Left renal cortex interstitium (tissue), 4 donors: Measurements from ENCODE around the gene CUL7. TPM values are rescaled to one million over a fixed set of nuclear protein-coding genes. Genes with fewer than 3 reads are reported as not detected.
A peak's percentile ranks its signal among the peaks of the same experiment; 100 is the strongest.
"Not testable (repeated sequence)": the region's sequence is repeated elsewhere in the genome, so short reads cannot be mapped to it uniquely, and the experiment has no call there.

Experiments
- DNase-seq, 4 donors: peaks; one replicate each; pipeline ENCODE4 v3.0.0-alpha.2; 2013; ENCODE audit warnings: low read depth in 4 of 4, low spot score in 2 of 4, missing footprints in 1 of 4
- polyA plus RNA-seq, 4 donors: library from polyadenylated mRNA; unstranded; fragments of 120-200 nt; gene quantifications; one replicate each; pipeline ENCODE4 v1.2.1, GENCODE V29; 2013; ENCODE audit not compliant: insufficient read length in 4 of 4

Gene CUL7
- polyA plus RNA-seq, 4 donors = 46.0 to 63.7 (median 52.2) TPM

GRCh38 chr6:43052225-43052841 is 1.3 kb downstream of the CUL7 start:
- DNase-seq = no peak

DNA sequence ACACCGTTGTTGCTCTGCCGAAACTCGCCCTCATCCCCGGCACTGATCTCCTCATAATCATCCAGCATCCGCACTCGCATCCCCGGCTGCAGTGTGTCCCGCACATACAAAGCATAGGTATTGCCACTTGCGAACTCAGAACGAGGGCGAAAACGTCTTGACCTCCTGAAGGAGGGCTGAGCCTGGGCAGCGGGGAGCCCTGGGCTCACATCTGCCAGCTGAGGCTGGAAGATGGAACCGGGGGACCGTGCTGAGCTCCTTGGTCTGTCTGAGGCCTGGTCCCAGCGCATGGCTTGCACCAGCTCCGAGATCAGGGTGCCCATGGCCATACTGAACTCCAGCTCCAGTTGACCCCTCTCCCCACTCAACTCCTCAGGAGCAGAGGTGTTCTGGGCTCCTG is 2.7 kb downstream of the CUL7 start:
- DNase-seq = no peak

- no peak for DNase-seq
Observed at GRCh38 chr6:43047998-43048397, 5.7 kb downstream of the CUL7 start.

DNA sequence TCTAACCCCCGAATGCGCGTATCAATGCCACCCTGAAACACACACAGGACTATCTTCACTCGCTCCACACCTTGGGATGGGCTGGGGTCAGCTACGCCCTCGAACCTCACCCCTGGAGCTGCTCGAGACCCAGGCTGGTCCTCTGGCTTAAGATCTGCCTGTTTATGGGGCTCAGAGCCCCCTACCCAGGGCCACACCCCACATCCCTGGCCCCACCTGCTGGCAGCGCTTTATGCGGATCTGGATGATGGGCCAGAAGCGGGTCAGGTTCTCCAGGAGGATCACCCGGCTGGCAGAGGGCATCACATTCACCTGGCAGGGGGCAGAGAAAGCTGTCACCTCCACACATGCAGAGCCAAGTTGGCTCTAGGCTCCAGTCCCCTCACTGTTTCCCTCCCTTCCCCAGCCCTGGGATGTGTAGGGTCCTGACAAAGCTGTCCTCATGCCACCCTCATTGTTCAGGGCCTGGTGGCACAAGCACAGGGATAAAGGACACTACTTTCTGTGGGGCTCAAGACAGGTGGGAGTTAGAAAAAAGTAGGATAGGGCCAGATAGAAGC is 8.2 kb downstream of the CUL7 start:
- DNase-seq = no peak

DNA sequence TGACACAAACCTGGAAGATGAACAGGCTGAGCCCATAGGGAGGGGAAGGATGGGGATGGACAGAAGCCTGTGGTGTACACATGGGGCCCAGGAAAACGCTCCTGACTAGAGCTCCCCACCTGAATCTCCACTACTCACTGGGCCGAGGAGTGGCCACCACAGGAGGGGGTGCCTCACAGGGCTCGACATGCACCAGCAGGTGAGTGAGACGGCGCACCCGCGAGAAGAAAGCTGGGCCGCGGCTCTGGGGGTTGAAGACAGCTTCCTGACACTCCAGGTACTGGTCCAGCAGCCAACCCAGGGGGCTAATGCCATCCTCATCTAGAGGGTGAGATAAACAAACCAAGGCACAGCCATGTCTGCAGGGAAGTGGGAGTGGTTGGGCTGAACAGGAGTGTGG is 10.3 kb downstream of the CUL7 start:
- no peak for DNase-seq

DNA sequence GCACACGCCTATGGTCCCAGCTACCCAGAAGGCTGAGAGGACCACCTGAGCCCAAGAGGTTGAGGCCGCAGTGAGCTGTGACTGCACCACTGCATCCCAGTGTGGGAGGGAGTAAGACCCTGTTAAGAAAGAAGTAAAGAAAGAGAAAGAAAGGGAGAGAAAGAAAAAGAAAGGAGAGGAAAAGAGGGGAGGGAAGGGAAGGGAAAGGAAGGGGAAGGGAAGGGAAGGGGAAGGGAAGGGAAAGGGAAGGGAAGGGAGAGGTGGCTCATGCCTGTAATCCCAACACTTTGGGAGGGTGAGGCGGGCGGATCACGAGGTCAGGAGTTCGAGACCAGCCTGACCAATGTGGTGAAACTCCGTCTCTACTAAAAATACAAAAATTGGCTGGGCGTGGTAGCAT is 12.2 kb downstream of the CUL7 start:
- not testable (repeated sequence) for DNase-seq

DNA sequence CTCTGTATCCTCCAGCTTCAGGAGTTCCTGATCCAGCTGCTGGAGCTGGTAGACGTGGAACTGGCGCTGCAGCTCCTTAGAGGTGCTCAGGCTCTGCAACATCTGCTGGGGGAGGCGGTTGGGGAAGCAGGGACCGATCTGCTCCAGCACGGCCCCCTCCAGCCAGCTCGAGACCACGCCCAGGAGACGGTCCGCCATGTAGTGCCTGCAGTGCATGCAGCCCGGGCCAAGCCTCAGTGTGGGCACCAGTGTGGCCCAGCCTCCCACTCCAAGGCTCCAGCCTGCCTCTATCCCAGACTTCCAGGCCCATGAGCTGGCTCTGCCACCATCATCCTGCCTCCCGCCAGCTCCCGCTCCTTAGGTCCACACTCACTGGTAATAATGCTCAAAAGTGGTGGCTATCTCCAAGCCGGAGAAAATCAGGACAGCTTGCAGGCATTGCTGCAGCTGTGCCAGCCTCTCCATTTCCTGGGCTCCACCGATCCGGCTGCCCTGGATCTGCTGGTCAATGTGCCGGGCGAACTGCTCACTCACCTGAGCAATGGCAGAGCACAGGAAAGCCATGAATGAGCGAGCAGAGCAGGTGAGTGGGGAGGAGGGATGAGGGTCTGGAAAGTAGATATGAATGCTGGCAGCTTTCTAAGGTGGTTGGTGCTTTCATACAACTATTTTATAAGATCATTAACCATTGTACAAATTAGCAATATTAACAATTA is 13.0 kb downstream of the CUL7 start:
- DNase-seq = no peak

DNA sequence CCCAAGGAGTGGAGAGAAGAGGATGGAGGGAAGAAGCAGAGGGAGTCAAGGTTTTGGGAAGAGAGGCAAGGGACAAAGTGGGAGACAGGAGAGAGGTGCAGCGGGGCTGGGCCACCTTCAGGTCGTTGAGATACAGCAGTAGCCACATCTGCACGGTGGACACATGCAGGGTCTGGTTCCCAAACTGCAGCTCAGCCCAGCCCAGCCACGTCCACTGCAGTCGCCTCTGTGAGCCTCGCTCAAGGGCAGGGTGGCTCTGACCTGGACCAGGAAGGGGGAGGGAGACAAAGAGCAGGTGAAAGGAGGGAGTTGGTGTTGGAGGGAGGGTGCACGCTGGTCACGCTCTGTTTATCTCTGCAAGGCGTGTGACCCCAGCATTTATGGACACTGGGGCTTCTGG is 14.9 kb downstream of the CUL7 start:
- no peak for DNase-seq

DNA sequence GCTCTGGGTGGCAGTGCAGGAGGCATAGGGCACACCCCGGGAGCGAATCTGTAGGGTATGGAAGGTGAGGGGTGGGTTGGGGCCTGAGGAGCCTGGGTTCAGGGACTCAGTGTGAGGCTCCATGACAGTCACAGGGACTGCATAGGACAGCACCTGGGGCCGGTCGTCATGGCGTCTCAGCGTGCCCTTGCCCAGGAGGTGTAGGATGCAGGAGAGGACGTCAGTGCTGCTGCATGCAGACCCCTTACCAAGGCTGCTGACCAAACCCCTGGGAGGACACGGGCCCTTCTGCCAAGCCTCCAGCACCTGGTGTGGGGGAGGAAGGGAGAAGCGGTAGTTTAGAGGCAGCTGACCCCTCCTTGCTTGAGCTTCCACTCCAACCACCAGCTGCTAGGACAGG is 15.9 kb downstream of the CUL7 start:
- DNase-seq = no peak

GRCh38 chr6:43037197-43037596 is 16.5 kb downstream of the CUL7 start:
- no peak for DNase-seq

GRCh38 chr6:43036712-43037111 is 16.9 kb downstream of the CUL7 start:
- no peak for DNase-seq

- no peak for DNase-seq
Observed at GRCh38 chr6:43035495-43036194, 18.0 kb downstream of the CUL7 start.

GRCh38 chr6:43034190-43034525 is 19.5 kb downstream of the CUL7 start:
- DNase-seq = no peak

GRCh38 chr6:43033496-43034189 is 20.0 kb downstream of the CUL7 start:
- DNase-seq = no peak

DNA sequence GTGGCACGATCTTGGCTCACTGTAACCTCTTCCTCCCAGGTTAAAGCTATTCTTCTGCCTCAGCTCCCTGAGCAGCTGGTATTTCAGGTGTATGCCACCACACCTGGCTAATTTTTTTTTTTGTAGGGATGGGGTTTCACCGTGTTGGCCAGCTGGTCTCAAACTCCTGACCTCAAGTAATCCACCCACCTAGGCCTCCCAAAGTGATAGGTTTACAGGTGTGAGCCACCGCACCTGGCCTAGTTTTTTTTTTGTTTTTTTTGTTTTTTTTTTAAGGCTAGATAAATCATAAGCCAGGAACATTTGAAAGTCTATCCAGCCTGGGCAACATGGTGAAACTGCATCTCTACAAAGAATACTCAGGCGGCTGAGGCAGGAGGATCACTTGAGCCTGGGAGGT is 21.3 kb downstream of the CUL7 start:
- DNase-seq = no peak

DNA sequence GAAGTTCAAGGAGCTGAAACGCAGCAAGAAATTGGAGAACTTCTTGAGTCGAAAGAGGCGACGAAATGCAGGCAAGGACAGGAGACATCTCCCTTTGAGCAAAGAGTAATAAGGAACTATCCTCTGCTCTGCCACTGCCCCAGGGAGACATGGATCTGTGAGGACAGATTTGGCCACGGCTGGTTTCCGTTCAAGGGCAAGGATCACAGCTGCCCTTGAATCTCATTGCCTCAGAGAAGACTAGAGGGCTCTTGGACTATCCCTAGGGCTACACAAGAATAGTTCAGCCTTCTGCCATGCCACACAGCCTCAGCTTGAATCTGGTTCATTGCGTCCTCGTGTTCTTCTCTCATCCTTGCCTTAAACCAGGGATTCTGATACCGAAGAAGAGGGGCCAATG is 24.5 kb downstream of the CUL7 start:
- no peak for DNase-seq

DNA sequence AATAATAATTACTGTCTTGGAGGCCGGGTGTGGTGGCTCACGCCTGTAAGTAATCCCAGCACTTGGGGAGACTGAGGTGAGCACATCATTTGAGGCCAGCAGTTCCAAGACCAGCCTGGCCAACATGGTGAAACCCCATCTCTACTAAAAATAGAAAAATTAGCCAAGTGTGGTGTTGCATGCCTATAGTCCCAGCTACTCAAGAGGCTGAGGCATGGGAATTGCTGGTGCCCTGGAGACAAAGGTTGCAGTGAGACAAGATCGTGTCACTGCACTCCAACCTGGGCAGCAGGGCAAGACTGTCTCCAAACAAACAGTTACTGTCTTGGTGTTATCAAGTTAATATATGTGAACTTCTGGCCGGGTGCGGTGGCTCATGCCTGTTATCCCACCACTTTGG is 27.3 kb downstream of the CUL7 start:
- DNase-seq = no peak

DNA sequence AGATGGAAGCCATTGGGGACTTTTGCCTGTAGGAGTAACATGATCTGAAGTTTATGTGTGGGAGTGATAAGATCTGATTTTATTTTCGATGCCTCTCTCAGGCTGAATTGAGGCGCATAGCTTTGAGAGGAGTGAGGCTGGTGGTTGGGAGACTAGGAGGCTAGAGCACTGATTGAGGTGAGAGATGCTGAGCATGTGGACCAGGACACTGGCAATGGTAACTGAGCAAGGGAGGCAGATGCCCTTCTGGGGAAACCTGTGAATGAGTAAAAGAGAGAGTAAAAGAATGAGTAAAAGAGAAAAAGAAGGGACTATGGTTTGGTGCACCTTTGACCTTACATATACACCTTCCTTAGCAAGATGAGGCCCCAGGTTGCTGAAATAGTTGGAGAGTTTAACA is 29.2 kb downstream of the CUL7 start:
- DNase-seq = no peak

DNA sequence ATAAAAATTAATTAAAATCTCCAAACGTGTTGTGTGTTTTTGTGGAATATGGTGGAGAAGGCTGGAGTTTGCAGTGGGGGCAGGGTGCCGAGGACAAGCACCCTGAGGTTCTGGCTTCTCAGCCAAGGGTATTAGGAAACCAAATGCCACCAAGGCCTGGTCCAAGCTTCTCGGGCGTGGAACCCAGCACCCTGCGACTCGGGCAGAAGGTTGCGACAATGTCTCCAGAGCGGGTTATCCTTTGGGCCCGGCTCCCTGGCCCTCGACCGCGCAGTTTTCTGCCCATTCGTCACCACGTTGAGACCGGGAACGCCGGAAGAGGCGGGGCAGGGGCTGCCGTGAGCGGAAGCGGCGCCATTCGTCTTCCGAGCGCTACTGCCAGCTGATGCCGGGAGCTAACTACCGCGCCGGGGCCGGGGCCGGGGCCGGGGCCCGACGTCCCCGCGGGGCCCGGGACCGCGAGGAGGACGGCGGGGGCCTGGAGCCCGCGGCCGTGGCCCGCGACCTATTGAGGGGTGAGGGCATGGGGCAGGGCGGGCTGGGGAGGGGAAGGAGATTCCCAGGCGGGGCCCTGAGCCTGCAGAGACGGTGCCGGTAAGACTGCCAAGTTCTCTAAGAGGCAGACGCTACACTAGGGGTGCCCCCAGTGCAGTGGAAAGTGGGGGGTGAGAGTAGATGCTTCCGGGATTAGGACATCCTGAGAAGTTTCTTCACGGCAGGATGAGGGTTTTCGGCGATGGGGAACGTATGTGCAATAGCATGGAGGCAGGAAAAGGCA is 32.2 kb downstream of the CUL7 start, which contains the start of gene RRP36:
Gene RRP36 (plus strand): TSS at position 354 of the 778 bp plus-strand sequence. CDS start 32 bp downstream, at position 386.
- DNase-seq = peak in 2 of 4 donors; percentile 51 to 63

DNA sequence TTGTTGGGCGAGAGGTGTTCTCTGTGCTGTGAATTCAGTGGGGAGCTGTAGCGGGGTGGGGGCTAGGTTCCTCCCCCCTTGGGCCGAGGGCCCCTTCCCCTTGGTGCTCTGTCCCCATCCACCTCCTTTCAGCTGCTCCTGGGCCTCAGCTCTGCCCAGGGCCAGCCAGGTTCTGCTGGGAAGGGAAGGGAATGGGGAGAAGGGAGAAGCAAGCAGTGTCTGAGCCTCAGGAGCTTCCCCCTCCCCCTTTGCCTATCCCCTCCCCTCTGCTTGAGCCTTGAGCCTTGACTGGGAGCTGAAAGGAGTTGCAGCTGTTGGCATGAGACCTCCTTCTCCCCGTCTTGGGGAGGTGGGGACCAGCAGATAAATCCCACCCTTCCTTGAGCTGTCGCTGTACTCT is 32.8 kb downstream of the CUL7 start:
- DNase-seq = no peak
